HG03354 (cell line): ENCODE results near the gene SARNP.
A peak's percentile ranks its signal among the peaks of the same experiment; 100 is the strongest.
"Not testable (repeated sequence)": the region's sequence is repeated elsewhere in the genome, so short reads cannot be mapped to it uniquely, and the experiment has no call there.

Experiments used
- ATAC-seq: cut with Tn5 transposase; IDR thresholded peaks from one replicate; pipeline ENCODE4 v1.9.1; 2021; ENCODE audit warnings: mild to moderate bottlenecking; ENCODE audit not compliant: unreplicated experiment, poor library complexity, severe bottlenecking

SARNP gene

GRCh38 chr12:55817345-55818139, at the start of gene SARNP, which contains the start of gene ORMDL2:
Gene SARNP (minus strand): TSS chr12:55817724. CDS start chr12:55817701, 23 bp downstream.
Gene ORMDL2 (plus strand): TSS chr12:55818041. CDS start chr12:55819000, 959 bp downstream.
- peak; percentile 98 for ATAC-seq

GRCh38 chr12:55866454-55867004, 49.0 kb upstream of the SARNP start:
- not testable (repeated sequence) for ATAC-seq

GRCh38 chr12:55865327-55865726, 47.8 kb upstream of the SARNP start:
- no peak for ATAC-seq

GRCh38 chr12:55862931-55863330, 45.4 kb upstream of the SARNP start:
- ATAC-seq: not testable (repeated sequence)

- no peak for ATAC-seq
Observed at GRCh38 chr12:55862286-55862685, 44.8 kb upstream of the SARNP start.

- no peak for ATAC-seq
Observed at GRCh38 chr12:55861871-55862270, 44.3 kb upstream of the SARNP start.

GRCh38 chr12:55861396-55861795, 43.9 kb upstream of the SARNP start:
- ATAC-seq: no peak

- no peak for ATAC-seq
Observed at GRCh38 chr12:55852740-55853139, 35.2 kb upstream of the SARNP start.

- no peak for ATAC-seq
Observed at GRCh38 chr12:55850893-55851292, 33.4 kb upstream of the SARNP start.

- ATAC-seq: no peak
Observed at GRCh38 chr12:55850401-55850800, 32.9 kb upstream of the SARNP start.

- ATAC-seq: no peak
Observed at GRCh38 chr12:55849616-55850343, 32.3 kb upstream of the SARNP start.

GRCh38 chr12:55847603-55848291, 30.2 kb upstream of the SARNP start:
- no peak for ATAC-seq

GRCh38 chr12:55847033-55847432, 29.5 kb upstream of the SARNP start:
- no peak for ATAC-seq

- ATAC-seq: no peak
Observed at GRCh38 chr12:55845785-55846496, 28.4 kb upstream of the SARNP start.

- ATAC-seq: no peak
Observed at GRCh38 chr12:55845361-55845760, 27.8 kb upstream of the SARNP start.

- no peak for ATAC-seq
Observed at GRCh38 chr12:55844961-55845360, 27.4 kb upstream of the SARNP start.

- no peak for ATAC-seq
Observed at GRCh38 chr12:55843431-55843830, 25.9 kb upstream of the SARNP start.

GRCh38 chr12:55842681-55843429, 25.3 kb upstream of the SARNP start, which contains the start of gene MMP19:
Gene MMP19 (minus strand): TSS chr12:55842936. CDS start chr12:55842830, 106 bp downstream.
- no peak for ATAC-seq
